WERI-Rb-1 (cell line): ENCODE results near the gene BRD7.

ENCODE experiments used
- DNase-seq: peaks from one replicate; pipeline ENCODE4 v3.0.0-alpha.2; 2020
- H3K27ac ChIP-seq: fragments of 250-450 bp; sonication (Bioruptor Pico); 2 replicates; pipeline ENCODE4 v1.5.1; 2020; ENCODE audit warnings: mild to moderate bottlenecking, moderate library complexity
- H3K27me3 ChIP-seq: fragments of 250-450 bp; sonication (Bioruptor Pico); 2 replicates; pipeline ENCODE4 v1.5.1; 2021; ENCODE audit warnings: mild to moderate bottlenecking, low read depth, moderate library complexity; ENCODE audit not compliant: insufficient read depth, severe bottlenecking
- H3K36me3 ChIP-seq: fragments of 250-450 bp; sonication (Bioruptor Pico); 2 replicates; pipeline ENCODE4 v1.5.1; 2020; ENCODE audit warnings: mild to moderate bottlenecking, moderate library complexity
- H3K4me3 ChIP-seq: 2 replicates; pipeline ENCODE4 v1.5.1; 2011; ENCODE audit warnings: low read depth, mild to moderate bottlenecking, control low read depth, low read length
- H3K9me3 ChIP-seq: fragments of 250-450 bp; sonication (Bioruptor Pico); 2 replicates; pipeline ENCODE4 v1.5.1; 2021; ENCODE audit warnings: mild to moderate bottlenecking, moderate library complexity; ENCODE audit not compliant: severe bottlenecking
- CTCF ChIP-seq: IDR thresholded peaks from 2 replicates; pipeline ENCODE4 v1.5.1; 2011; ENCODE audit warnings: low read depth, mild to moderate bottlenecking, control low read depth, inconsistent platforms, low read length

The BRD7 gene

DNA sequence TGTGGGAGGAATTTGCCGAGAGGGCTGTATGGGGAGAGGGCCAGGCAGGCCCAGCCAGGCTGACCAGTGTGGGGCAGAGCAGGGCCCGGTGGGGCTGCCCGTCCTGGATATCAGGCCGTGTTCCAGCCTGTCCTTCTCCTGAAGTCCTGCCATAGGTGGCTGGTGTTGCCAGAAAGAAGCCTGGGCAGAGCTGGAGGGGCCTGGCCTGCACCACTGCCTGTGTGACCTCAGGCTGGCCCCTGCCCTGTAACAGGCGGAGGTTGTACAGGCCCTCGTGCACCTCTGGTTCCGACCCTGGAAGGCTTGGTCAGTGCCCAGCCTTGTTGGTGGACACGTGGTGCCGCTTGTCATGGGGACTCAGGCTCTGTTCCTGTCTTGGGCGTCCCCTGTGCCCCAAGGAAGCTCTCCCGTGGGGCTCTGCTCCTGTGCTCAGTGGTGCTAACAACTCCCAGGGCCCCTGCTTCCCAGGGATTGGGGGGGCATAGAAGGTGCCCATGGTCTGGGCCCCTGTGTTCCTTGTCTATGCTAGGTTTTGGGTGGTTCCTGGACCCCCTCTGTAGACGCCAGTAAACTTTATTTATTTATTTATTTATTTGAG is 69.2 kb downstream of the BRD7 start:
- Histone ChIP-seq H3K9me3 (no peaks in the 10 kb centered on the region), H3K36me3 (peaks cover 4% of the 10 kb centered on the region; the same call in 1 of the 2 replicates), H3K4me3 (no peak overlapping the region), H3K27me3 (no peaks in the 10 kb centered on the region), H3K27ac (peak overlapping the region; percentile 93)
- no peak for DNase-seq
- TF ChIP-seq CTCF = no peak

DNA sequence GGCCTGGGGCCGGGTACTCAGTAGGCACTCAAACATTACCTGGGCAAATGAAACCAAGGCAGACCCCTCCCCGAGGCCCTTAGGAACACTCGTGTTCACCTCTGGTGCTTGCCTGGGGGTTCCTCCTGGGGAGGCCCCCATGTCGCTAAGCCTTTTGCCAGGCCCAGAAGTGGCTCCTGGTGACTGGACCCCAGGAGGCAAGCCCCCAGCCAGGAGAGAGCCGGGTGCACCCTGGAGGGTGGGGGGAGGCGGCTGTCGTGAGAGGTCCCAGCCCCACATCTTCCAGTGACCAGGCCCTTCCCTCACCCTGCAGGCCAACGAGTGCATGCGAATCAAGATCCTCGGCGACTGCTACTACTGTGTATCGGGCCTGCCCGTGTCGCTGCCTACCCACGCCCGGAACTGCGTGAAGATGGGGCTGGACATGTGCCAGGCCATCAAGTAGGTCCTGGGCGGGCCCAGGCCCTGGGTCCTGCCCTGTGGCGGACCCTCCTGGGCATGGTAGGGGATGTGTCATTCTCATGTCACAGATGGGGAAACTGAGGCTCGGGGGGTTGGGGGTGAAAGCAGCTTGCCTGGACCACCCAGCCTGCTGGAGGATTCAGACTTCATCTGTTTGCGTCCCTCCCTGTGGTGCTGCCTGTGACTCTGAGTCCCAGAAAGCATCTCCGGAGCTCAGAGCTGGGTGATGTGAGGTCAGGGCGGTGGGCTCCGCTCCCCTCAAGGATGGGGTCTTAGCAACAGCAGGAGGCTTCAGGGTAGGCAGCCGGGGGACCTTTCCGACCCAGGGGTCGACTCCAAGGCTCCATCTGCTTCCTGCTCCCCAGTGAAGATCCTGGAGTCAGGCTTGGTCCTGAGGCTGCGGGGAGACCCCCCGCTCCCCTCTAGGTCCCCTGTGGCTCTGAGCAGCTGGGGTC is 69.9 kb downstream of the BRD7 start:
- peak overlapping the region; percentile 93 for H3K27ac ChIP-seq
- H3K27me3 ChIP-seq = no peaks in the 10 kb centered on the region
- TF ChIP-seq CTCF = no peak
- no peak overlapping the region for H3K4me3 ChIP-seq
- H3K9me3 ChIP-seq = no peaks in the 10 kb centered on the region
- H3K36me3 ChIP-seq = peaks cover 4% of the 10 kb centered on the region; the same call in 1 of the 2 replicates
- no peak for DNase-seq

DNA sequence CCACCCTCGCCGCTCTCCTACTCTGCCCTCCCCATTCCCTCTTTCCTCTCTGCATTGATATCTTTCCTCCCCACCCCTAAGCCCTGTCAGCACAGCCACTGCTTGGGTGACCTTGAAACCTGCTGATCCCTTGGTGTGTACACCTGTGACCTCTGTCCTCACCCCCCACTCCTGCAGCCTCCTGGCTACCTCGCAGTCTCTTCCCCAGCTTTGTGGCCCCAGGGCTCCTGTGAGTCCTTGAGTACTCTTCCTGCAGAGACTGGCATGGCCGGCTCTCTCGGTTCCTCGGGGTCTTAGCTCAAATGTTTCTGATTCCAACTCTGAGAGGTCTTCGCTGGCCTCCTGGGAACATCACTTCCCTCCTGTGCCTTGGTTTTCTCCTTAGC is 70.7 kb downstream of the BRD7 start:
- Histone ChIP-seq H3K4me3 (no peak overlapping the region), H3K36me3 (peaks cover 4% of the 10 kb centered on the region), H3K9me3 (no peaks in the 10 kb centered on the region), H3K27ac (peak overlapping the region; percentile 93), H3K27me3 (no peaks in the 10 kb centered on the region)
- TF ChIP-seq CTCF = no peak
- DNase-seq = no peak

GRCh38 chr16:50297301-50298074 is 71.3 kb downstream of the BRD7 start:
- Histone ChIP-seq H3K4me3 (no peak overlapping the region), H3K27ac (peak overlapping the region; percentile 93), H3K36me3 (peaks cover 4% of the 10 kb centered on the region), H3K27me3 (no peaks in the 10 kb centered on the region), H3K9me3 (no peaks in the 10 kb centered on the region)
- peak; percentile 97 for DNase-seq
- TF ChIP-seq CTCF = peak; percentile 54; the same call in 1 of the 2 replicates

GRCh38 chr16:50296807-50297206 is 72.0 kb downstream of the BRD7 start:
- peak overlapping the region; percentile 93 for H3K27ac ChIP-seq
- no peak for DNase-seq
- H3K36me3 ChIP-seq = peaks cover 4% of the 10 kb centered on the region
- no peaks in the 10 kb centered on the region for H3K27me3 ChIP-seq
- H3K4me3 ChIP-seq = no peak overlapping the region
- H3K9me3 ChIP-seq = no peaks in the 10 kb centered on the region
- TF ChIP-seq CTCF = no peak
